Kidney (tissue), 14 donors: ENCODE results near the gene CELSR3. TPM values are rescaled to one million over a fixed set of nuclear protein-coding genes. Genes with fewer than 3 reads are reported as not detected.

Experiments
- DNase-seq, 5 donors: peaks; one replicate each; pipeline ENCODE4 v3.0.0-alpha.2; 2013 to 2020
- FAIRE-seq: peaks from 2 replicates; lab custom pipeline; 2012; peaks lifted over from hg19 to GRCh38; lab: Jason Lieb, UNC
- H3K27ac ChIP-seq, 2 donors: one replicate each; pipeline ENCODE4 v1.7.0; 2013; ENCODE audit warnings: low read depth in 2 of 2, low read length in 2 of 2, inconsistent platforms in 1 of 2
- H3K27me3 ChIP-seq: one replicate; pipeline ENCODE4 v1.7.1; 2013; ENCODE audit warnings: low read length, inconsistent platforms; ENCODE audit not compliant: control insufficient read depth, insufficient read depth
- H3K36me3 ChIP-seq, 3 donors: one replicate each; pipeline versions ENCODE4 v1.7.0 to v1.7.1; 2013; ENCODE audit warnings: low read length in 3 of 3, control low read depth in 1 of 3, inconsistent platforms in 1 of 3; ENCODE audit not compliant: insufficient read depth in 3 of 3, control insufficient read depth in 2 of 3
- H3K4me1 ChIP-seq, 3 donors: one replicate each; pipeline versions ENCODE4 v1.7.0 to v1.7.1; 2013; ENCODE audit warnings: low read length in 3 of 3, inconsistent platforms in 1 of 3, low read depth in 1 of 3; ENCODE audit not compliant: control insufficient read depth in 2 of 3, insufficient read depth in 2 of 3
- H3K4me3 ChIP-seq, 3 donors: one replicate each; pipeline versions ENCODE4 v1.7.0 to v1.8.1; 2013; ENCODE audit warnings: low read length in 3 of 3, control low read depth in 1 of 3, inconsistent platforms in 1 of 3
- H3K9ac ChIP-seq, 3 donors: one replicate each; pipeline versions ENCODE4 v1.7.0 to v1.7.1; 2013; ENCODE audit warnings: low read length in 3 of 3, control low read depth in 1 of 3, inconsistent platforms in 1 of 3
- H3K9me3 ChIP-seq, 3 donors: one replicate each; pipeline versions ENCODE4 v1.7.0 to v1.7.1; 2013; ENCODE audit warnings: low read length in 3 of 3, control low read depth in 1 of 3, inconsistent platforms in 1 of 3; ENCODE audit not compliant: control insufficient read depth in 2 of 3, insufficient read depth in 1 of 3
- intact Hi-C: fragments of 100-400 bp; cut with DNase I; formaldehyde crosslinking; loops from one replicate; pipeline ENCODE4 v1.11.1; 2022
- polyA plus RNA-seq: library from polyadenylated mRNA; stranded (reverse); fragments of 350-450 nt; fragmentation: Illumina TruSeq; extraction: RNeasy Lipid Tissue Mini Kit (QIAGEN cat#74804); gene quantifications from one replicate; pipeline ENCODE4 v1.2.3, GENCODE V29; 2014; ENCODE audit warnings: low read depth, low replicate concordance; ENCODE audit not compliant: insufficient read depth
- total RNA-seq: library from RNA; stranded (reverse); fragmentation: NEBNext Ultra II Directional; extraction: Animal tissue kit (Norgen Biotek cat#: 25700); gene quantifications from one replicate; pipeline ENCODE4 v1.2.1, GENCODE V29; 2021
- TF ChIP-seq, protein P1 (sequence below): IDR thresholded peaks from 3 replicates; pipeline ENCODE4 v1.5.1; 2012; ENCODE audit warnings: mild to moderate bottlenecking, moderate library complexity, borderline replicate concordance; ENCODE audit not compliant: insufficient read depth; ENCODE audit errors: extremely low read depth
- donor health status: control.
- donor health status: control.
- donor health status: control.
- donor health status: control.
- donor health status: control.
- donor health status: DM: yes; HTN: yes; CAD: no.
- donor health status: Normal renal cell carcinoma (clear cell type).

The CELSR3 gene
- total and polyA plus RNA-seq, 2 donors from 2014 or later: 0.17 to 2.0 TPM

DNA sequence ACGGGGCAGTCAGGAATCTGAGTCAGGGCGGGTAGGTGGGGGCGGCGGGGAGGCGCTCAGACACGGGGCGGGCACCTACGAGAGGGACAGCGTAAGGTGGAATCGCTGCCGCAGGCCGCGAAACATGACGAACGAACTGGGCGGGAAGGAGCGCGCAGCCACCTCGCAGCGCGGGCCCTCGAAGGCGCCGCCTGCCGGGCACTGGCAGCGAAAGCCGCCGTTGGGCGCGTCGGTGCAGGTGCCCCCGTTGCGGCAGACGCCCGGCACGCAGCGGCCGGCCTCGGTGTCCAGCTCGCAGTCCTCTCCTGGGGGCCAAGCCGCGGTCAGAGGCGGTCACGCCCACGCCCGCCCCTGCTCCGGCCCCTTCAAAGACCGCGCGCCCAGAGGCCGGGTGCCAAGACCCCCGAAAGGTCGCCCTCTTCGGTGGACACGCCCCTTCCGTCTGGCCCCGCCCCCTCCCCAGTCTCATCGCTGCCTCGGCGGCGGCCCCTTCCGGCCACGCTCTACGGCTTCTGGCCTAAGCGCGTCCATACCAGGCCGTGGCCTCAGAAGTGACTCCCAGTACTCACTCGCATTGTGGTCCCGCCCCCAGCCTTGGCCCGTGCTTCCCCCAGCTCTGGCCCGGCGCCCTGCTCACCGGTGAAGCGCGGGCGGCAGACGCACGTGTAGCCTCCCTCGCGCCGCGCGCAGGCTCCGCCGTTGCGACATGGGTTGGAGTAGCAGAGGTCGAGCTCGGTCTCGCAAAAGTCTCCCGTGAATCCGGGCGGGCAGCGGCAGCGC, 6.4 kb downstream of the CELSR3 start:
- H3K9me3 ChIP-seq: no peaks in the 10 kb centered on the region
- FAIRE-seq (no peak), DNase-seq (peak; percentile 85 to 94 (median 91))
- H3K36me3 ChIP-seq: no peaks in the 10 kb centered on the region
- peaks cover 0 to 11% (median 0%) of the 10 kb centered on the region in 3 donors for H3K4me1 ChIP-seq
- intact Hi-C loops: no loop called here
- H3K4me3 ChIP-seq: peak overlapping the region in 2 of 3 donors; percentile 25 to 56
- TF ChIP-seq, protein P1, sequence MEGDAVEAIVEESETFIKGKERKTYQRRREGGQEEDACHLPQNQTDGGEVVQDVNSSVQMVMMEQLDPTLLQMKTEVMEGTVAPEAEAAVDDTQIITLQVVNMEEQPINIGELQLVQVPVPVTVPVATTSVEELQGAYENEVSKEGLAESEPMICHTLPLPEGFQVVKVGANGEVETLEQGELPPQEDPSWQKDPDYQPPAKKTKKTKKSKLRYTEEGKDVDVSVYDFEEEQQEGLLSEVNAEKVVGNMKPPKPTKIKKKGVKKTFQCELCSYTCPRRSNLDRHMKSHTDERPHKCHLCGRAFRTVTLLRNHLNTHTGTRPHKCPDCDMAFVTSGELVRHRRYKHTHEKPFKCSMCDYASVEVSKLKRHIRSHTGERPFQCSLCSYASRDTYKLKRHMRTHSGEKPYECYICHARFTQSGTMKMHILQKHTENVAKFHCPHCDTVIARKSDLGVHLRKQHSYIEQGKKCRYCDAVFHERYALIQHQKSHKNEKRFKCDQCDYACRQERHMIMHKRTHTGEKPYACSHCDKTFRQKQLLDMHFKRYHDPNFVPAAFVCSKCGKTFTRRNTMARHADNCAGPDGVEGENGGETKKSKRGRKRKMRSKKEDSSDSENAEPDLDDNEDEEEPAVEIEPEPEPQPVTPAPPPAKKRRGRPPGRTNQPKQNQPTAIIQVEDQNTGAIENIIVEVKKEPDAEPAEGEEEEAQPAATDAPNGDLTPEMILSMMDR: peak; percentile 57
- H3K9ac ChIP-seq: no peak overlapping the region
- peak overlapping the region in 1 of 2 donors; percentile 50 for H3K27ac ChIP-seq
- H3K27me3 ChIP-seq: no peaks in the 10 kb centered on the region

DNA sequence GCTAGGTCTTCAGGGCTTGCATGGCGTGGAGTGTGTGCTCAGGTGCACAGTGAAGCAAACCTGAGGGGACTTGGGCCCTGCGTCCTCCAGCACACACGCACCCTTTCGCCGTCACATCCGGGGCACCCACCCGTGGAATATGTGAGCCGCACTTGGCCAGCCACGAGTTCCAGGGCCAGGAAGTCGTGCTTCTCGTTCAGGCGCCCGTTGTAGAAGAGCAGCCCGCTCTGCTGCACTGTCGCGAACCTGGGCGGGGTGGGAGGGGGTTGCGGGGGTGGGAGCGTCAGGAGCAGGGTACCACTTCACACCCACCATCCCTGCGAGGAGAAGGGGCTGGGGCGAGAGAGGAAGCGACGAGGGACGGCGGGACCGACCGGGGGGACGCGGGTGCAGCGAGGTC, 7.1 kb downstream of the CELSR3 start:
- Histone ChIP-seq H3K4me1 (peaks cover 0 to 8% (median 0%) of the 10 kb centered on the region in 3 donors), H3K27me3 (no peaks in the 10 kb centered on the region), H3K36me3 (no peaks in the 10 kb centered on the region), H3K4me3 (peak overlapping the region in 1 of 3 donors; percentile 56), H3K27ac (no peak overlapping the region), H3K9ac (no peak overlapping the region), H3K9me3 (no peaks in the 10 kb centered on the region)
- FAIRE-seq (no peak), DNase-seq (peak in 4 of 5 donors; percentile 22 to 66 (median 30))
- TF ChIP-seq, protein P1: no peak
- intact Hi-C loops: no loop called here

DNA sequence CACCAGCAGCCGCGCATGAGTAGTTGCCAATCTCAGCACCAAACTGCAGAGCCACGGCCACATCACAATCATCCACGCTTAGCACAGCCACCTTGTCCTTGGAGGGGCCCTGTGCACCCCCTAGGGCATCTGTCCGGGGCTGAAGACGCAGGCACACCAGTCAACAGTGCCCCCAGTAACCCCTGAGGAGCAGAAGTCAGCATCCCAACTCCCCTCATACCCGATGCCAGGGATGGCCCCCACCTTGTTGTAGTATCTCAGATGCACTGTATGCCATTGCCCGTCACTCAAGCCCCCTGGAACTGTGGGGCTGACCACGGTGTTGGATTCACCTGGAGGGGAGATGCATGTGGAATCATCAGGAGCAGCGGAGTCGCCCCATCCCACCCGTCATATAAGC, 7.6 kb downstream of the CELSR3 start:
- Histone ChIP-seq H3K9ac (no peak overlapping the region), H3K4me3 (no peak overlapping the region), H3K27me3 (no peaks in the 10 kb centered on the region), H3K36me3 (no peaks in the 10 kb centered on the region), H3K27ac (no peak overlapping the region), H3K4me1 (peaks cover 0 to 8% (median 0%) of the 10 kb centered on the region in 3 donors), H3K9me3 (no peaks in the 10 kb centered on the region)
- DNase-seq: no peak
- intact Hi-C loops: no loop called here
- TF ChIP-seq, protein P1: no peak
- no peak for FAIRE-seq
